Psoas muscle (tissue), 8 donors: ENCODE results near the gene SEC31B. TPM values are rescaled to one million over a fixed set of nuclear protein-coding genes. Genes with fewer than 3 reads are reported as not detected.

Experiments
- ATAC-seq, 4 donors: fragments of 200-7000 bp; cut with Tn5 transposase; one replicate each; pipeline ENCODE4 v1.9.1; 2020; ENCODE audit warnings: moderate library complexity in 3 of 4, mild to moderate bottlenecking in 2 of 4
- DNase-seq, 2 donors: peaks; one replicate each; pipeline ENCODE4 v3.0.0-alpha.2; 2020
- H3K27ac ChIP-seq: fragments of 200-600 bp; one replicate; pipeline ENCODE4 v1.8.0; 2022
- H3K27me3 ChIP-seq, 3 donors: fragments of 200-600 bp in 1 of 3; one replicate each; pipeline versions ENCODE4 v1.6.1 to v1.8.0; 2013 to 2022; ENCODE audit warnings: low read length in 2 of 3, mild to moderate bottlenecking in 2 of 3, moderate library complexity in 1 of 3; ENCODE audit not compliant: insufficient read depth in 3 of 3
- H3K36me3 ChIP-seq, 2 donors: fragments of 200-600 bp in 1 of 2; one replicate each; pipeline versions ENCODE4 v1.6.1 to v1.8.0; 2013 to 2022; ENCODE audit warnings: low read depth in 1 of 2, mild to moderate bottlenecking in 1 of 2, moderate library complexity in 1 of 2; ENCODE audit not compliant: insufficient read depth in 1 of 2
- H3K4me1 ChIP-seq: fragments of 200-600 bp; one replicate; pipeline ENCODE4 v1.8.0; 2022
- H3K4me3 ChIP-seq: fragments of 200-600 bp; one replicate; pipeline ENCODE4 v1.8.0; 2022; ENCODE audit warnings: mild to moderate bottlenecking
- H3K9me3 ChIP-seq: fragments of 200-600 bp; one replicate; pipeline ENCODE4 v1.8.0; 2022
- WGBS, 3 donors: extraction: QIAGEN DNeasy Blood & Tissue Kit; methylation state at CpG; one replicate each; pipeline versions ENCODE4 v1.1.6 to v1.1.7; 2013; 5-methylcytosine and 5-hydroxymethylcytosine counted together
- intact Hi-C, 2 donors: fragments of 100-400 bp; cut with DNase I; formaldehyde crosslinking; loops; one replicate each; pipeline versions ENCODE4 v1.11.0 to v1.14.2; 2022
- long read RNA-seq, 2 donors: library from polyadenylated mRNA; unstranded; transcript quantifications; one replicate each; pipeline ENCODE4 v2.0.0, GENCODE V29; 2021
- polyA plus RNA-seq, 3 donors: library from polyadenylated mRNA; stranded (reverse); fragments of 200-250 nt; gene quantifications; one replicate each; pipeline ENCODE4 v1.2.3, GENCODE V29; 2013
- total RNA-seq, 4 donors: library from RNA; stranded (reverse); fragmentation: NEBNext Ultra II Directional in 2 of 4; extraction: Animal tissue kit (Norgen Biotek cat#: 25700) in 2 of 4; gene quantifications; one replicate each; pipeline versions ENCODE4 v1.2.1 to v1.2.4, GENCODE V29; 2021 to 2023
- TF ChIP-seq, protein P1 (sequence below): fragments of 200-600 bp; IDR thresholded peaks from one replicate; pipeline ENCODE4 v1.8.0; 2022; ENCODE audit warnings: antibody characterized with exemption
- donor health status: healthy with polysubstance abuse.
- donor health status: DM: no; HTN: no; CAD: no; lungs with moderate emphysema.
- donor health status: Bipolar disorder and iron deficiency.
- donor health status: healthy.
- donor health status: DM: yes; HTN: yes; CAD: no.
- donor health status: DM: no; HTN: no; CAD: no.
- donor health status: DM: no; HTN: no; CAD: no.
- donor health status: DM: yes; HTN: yes; CAD: no.

SEC31B gene, protein sequence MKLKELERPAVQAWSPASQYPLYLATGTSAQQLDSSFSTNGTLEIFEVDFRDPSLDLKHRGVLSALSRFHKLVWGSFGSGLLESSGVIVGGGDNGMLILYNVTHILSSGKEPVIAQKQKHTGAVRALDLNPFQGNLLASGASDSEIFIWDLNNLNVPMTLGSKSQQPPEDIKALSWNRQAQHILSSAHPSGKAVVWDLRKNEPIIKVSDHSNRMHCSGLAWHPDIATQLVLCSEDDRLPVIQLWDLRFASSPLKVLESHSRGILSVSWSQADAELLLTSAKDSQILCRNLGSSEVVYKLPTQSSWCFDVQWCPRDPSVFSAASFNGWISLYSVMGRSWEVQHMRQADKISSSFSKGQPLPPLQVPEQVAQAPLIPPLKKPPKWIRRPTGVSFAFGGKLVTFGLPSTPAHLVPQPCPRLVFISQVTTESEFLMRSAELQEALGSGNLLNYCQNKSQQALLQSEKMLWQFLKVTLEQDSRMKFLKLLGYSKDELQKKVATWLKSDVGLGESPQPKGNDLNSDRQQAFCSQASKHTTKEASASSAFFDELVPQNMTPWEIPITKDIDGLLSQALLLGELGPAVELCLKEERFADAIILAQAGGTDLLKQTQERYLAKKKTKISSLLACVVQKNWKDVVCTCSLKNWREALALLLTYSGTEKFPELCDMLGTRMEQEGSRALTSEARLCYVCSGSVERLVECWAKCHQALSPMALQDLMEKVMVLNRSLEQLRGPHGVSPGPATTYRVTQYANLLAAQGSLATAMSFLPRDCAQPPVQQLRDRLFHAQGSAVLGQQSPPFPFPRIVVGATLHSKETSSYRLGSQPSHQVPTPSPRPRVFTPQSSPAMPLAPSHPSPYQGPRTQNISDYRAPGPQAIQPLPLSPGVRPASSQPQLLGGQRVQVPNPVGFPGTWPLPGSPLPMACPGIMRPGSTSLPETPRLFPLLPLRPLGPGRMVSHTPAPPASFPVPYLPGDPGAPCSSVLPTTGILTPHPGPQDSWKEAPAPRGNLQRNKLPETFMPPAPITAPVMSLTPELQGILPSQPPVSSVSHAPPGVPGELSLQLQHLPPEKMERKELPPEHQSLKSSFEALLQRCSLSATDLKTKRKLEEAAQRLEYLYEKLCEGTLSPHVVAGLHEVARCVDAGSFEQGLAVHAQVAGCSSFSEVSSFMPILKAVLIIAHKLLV
- total RNA-seq = 1 to 10 TPM; 2.9 to 6.7 (median 5.8) TPM
- polyA plus RNA-seq = 1 to 10 TPM; 2.0 to 3.7 (median 2.3) TPM
- long read RNA-seq, donor 1 = 0 reads
- long read RNA-seq, donor 2 = 0 reads

DNA sequence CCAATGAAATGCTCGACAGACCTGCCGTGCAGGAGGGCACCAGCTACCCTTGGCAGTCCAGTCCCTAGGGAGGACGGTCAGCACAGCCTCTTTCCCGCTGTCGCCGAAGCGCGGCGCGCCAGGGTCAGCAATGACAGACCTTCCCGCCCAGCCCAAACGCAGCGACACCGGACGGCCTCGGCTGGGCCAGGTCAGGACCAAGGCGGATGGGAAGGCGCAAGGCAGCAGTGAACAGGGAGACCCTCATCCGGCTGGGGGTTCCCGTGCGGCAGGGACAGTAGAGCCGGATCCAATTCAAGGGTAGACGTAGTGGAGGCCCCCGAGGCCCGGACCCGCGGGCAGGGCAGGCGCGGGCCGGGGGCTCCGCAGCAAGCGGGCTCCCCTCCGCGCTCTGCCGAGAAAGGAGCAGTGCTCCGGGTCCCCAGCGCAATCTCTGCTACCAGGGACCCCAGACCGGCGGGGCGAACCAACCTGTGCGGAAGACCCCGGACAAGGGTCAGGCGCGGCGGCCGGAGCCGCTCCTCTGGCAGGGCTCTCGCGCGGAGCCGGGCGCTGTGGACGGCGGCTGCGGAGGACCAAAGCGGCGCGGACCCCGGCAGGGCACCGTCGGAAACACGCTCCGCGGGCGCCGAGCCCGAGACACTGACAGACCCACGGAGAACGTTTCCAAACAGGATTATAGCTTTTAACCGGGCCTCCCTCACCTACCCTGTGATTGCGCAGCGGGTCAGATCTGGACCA, at the start of gene SEC31B:
TSS of gene SEC31B (minus strand) at position 551 of the 741 bp plus-strand sequence. CDS start 2,909 bp downstream, outside the sequence.
- Histone ChIP-seq H3K4me3 (peak within 1 kb of the TSS; percentile 72), H3K4me1 (peaks cover 28% of the 10 kb centered on the region), H3K36me3 (peaks cover 3 to 30% of the 10 kb centered on the region in 2 donors), H3K9me3 (no peaks in the 10 kb centered on the region), H3K27ac (peak within 1 kb of the TSS; percentile 70), H3K27me3 (no peaks in the 10 kb centered on the region)
- DNase-seq (peak; percentile 53 to 80), ATAC-seq (peak; percentile 68 to 79 (median 74))
- intact Hi-C loops = loop anchor here (2.0 to 10.0 kb wide), 4 partner anchors 37 to 215 kb away; no protein-coding TSS in a partner anchor
- 2 to 8% (median 3%) methylated on average over 59 to 72 of the region's 72 CpGs for WGBS, 3 donors
- TF ChIP-seq, protein P1, sequence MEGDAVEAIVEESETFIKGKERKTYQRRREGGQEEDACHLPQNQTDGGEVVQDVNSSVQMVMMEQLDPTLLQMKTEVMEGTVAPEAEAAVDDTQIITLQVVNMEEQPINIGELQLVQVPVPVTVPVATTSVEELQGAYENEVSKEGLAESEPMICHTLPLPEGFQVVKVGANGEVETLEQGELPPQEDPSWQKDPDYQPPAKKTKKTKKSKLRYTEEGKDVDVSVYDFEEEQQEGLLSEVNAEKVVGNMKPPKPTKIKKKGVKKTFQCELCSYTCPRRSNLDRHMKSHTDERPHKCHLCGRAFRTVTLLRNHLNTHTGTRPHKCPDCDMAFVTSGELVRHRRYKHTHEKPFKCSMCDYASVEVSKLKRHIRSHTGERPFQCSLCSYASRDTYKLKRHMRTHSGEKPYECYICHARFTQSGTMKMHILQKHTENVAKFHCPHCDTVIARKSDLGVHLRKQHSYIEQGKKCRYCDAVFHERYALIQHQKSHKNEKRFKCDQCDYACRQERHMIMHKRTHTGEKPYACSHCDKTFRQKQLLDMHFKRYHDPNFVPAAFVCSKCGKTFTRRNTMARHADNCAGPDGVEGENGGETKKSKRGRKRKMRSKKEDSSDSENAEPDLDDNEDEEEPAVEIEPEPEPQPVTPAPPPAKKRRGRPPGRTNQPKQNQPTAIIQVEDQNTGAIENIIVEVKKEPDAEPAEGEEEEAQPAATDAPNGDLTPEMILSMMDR = no peak

DNA sequence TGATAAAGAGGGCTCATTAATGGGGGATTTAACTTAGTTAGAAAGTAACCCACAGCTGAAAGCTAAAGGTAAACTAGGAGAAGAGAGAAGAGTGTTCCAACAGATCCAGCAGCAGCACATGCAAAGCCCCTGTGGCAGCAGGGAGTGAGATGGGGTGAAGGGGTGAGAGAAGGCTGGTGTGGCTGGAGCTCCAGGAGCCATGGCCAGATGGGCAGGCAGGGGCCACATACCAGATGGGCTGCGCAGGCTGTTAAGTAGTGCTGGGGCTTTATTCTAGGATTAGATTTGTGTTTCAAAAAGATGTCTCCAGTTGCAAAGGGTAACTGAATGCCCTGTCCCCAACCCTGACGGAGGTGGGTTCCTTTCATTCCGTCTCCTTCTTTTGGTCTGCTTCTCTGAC, 49.3 kb upstream of the SEC31B start:
- Histone ChIP-seq H3K36me3 (no peaks in the 10 kb centered on the region), H3K9me3 (no peaks in the 10 kb centered on the region), H3K27ac (no peak overlapping the region), H3K4me3 (no peak overlapping the region), H3K27me3 (peaks cover 0 to 91% (median 21%) of the 10 kb centered on the region in 3 donors), H3K4me1 (no peaks in the 10 kb centered on the region)
- ATAC-seq (no peak), DNase-seq (no peak)
- TF ChIP-seq, protein P1 = no peak
- 24 to 47% (median 29%) methylated on average over 3 of the region's 3 CpGs for WGBS, 3 donors
- intact Hi-C loops = loop anchor here (10.0 kb wide), 3 partner anchors 176 to 446 kb away; partner anchors contain the start of gene PAX2 (in 1 of the 2)

DNA sequence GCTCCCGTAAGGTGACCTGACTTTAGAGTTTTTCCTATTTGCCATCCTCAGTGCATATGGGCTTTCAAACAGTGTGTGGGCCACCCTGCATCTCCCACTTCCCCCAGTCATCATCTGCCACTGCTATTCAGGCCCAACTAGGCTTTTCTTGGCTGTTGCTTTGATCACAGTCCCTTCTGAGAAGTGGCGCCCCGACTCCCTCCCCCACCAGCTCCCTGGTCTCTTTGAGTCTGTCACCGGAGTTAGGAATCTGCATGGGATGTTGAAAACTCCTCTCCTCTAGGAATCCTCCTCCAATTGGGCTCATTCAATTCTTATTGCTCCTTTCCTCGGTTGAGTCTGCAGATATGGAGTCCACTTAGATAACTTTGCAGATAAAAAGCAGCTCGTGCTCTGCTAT, 48.2 kb upstream of the SEC31B start:
- H3K36me3 ChIP-seq = no peaks in the 10 kb centered on the region
- no peaks in the 10 kb centered on the region for H3K9me3 ChIP-seq
- no peak for ATAC-seq
- DNase-seq = no peak
- no peak overlapping the region for H3K4me3 ChIP-seq
- intact Hi-C loops = loop anchor here (10.0 kb wide), 3 partner anchors 177 to 447 kb away; partner anchors contain the start of gene PAX2 (in 1 of the 2)
- H3K27ac ChIP-seq = no peak overlapping the region
- peaks cover 0 to 90% (median 24%) of the 10 kb centered on the region in 3 donors for H3K27me3 ChIP-seq
- WGBS, 3 donors = 21 to 23% (median 22%) methylated on average over 6 of the region's 6 CpGs
- no peaks in the 10 kb centered on the region for H3K4me1 ChIP-seq
- TF ChIP-seq, protein P1 = no peak

DNA sequence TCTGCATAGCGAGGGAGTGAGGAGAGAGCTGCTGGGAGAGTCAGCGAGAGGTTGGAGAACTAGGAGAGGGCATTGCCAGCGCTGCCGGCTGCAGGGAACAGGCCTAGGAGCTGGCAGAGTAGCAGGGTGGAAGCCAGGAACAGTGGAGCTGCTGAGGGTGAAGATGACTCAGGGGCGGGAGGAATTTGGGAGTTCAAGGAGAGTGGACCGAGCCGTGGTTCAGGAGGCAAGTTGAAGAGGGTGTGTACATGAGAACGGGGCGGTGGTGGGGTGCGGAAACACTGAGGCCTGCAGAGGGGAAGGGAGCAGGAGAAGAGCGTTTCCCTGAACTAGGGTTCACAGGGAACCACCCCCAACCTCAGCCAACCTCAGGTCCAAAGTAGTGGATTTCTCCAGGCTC, 47.6 kb upstream of the SEC31B start:
- H3K27me3 ChIP-seq = peaks cover 0 to 90% (median 27%) of the 10 kb centered on the region in 3 donors
- ATAC-seq = peak in 1 of 4 donors; percentile 19

More for the DNA sequence above, 47.6 kb upstream of the SEC31B start:
- H3K4me1 ChIP-seq = peaks cover 2% of the 10 kb centered on the region
- DNase-seq = no peak
- intact Hi-C loops = loop anchor here (10.0 kb wide), 3 partner anchors 178 to 448 kb away; partner anchors contain the start of gene PAX2 (in 1 of the 2)
- H3K27ac ChIP-seq = no peak overlapping the region
- no peaks in the 10 kb centered on the region for H3K36me3 ChIP-seq
- TF ChIP-seq, protein P1 = no peak
- no peaks in the 10 kb centered on the region for H3K9me3 ChIP-seq
- H3K4me3 ChIP-seq = no peak overlapping the region
- 38 to 43% (median 40%) methylated on average over 11 of the region's 11 CpGs for WGBS, 3 donors
